Loucy (cell line): ENCODE measurements around the gene MOGAT2.

ENCODE experiments used
- H2AFZ ChIP-seq: fragments of 200-600 bp; sonication (generic); 2 replicates; pipeline ENCODE4 v1.6.0; 2016; ENCODE audit warnings: antibody characterized with exemption, mild to moderate bottlenecking, low read length, moderate library complexity
- H3F3A ChIP-seq: fragments of 200-600 bp; 2 replicates; pipeline ENCODE4 v1.6.0; 2016; ENCODE audit warnings: antibody characterized with exemption, low read depth, mild to moderate bottlenecking
- H3K27me3 ChIP-seq: fragments of 200-600 bp; sonication (generic); 2 replicates; pipeline ENCODE4 v1.6.1; 2014; ENCODE audit warnings: low read length, mild to moderate bottlenecking; ENCODE audit not compliant: insufficient read depth, poor library complexity, severe bottlenecking
- H3K36me3 ChIP-seq: fragments of 200-600 bp; sonication (generic); 2 replicates; pipeline ENCODE4 v1.6.1; 2016; ENCODE audit warnings: low read length; ENCODE audit not compliant: insufficient read depth
- H3K4me1 ChIP-seq: fragments of 200-600 bp; sonication (generic); 2 replicates; pipeline ENCODE4 v1.5.1; 2014; ENCODE audit warnings: low read length, mild to moderate bottlenecking; ENCODE audit not compliant: insufficient read depth, poor library complexity, severe bottlenecking
- H3K4me2 ChIP-seq: fragments of 200-600 bp; sonication (generic); 2 replicates; pipeline ENCODE4 v1.6.0; 2014; ENCODE audit warnings: antibody characterized with exemption, low read length, low read depth, mild to moderate bottlenecking; ENCODE audit not compliant: poor library complexity, severe bottlenecking
- H3K4me3 ChIP-seq: fragments of 200-600 bp; sonication (generic); 2 replicates; pipeline ENCODE4 v1.5.1; 2014; ENCODE audit warnings: low read length, mild to moderate bottlenecking, mixed read lengths; ENCODE audit not compliant: poor library complexity, severe bottlenecking
- H3K79me2 ChIP-seq: fragments of 200-600 bp; sonication (generic); 2 replicates; pipeline ENCODE4 v1.6.1; 2014; ENCODE audit warnings: low read length; ENCODE audit not compliant: insufficient read depth
- H3K9ac ChIP-seq: fragments of 200-600 bp; sonication (generic); 2 replicates; pipeline ENCODE4 v1.6.0; 2014; ENCODE audit warnings: mild to moderate bottlenecking, low read depth, low read length, moderate library complexity; ENCODE audit not compliant: poor library complexity, severe bottlenecking
- H3K9me2 ChIP-seq: fragments of 200-600 bp; sonication (generic); replicated peaks from 2 replicates; pipeline ENCODE4 v1.6.1; 2016; ENCODE audit warnings: low read depth, low read length, mixed read lengths
- H3K9me3 ChIP-seq: fragments of 200-600 bp; sonication (generic); 2 replicates; pipeline ENCODE4 v1.6.1; 2014; ENCODE audit warnings: mild to moderate bottlenecking, antibody characterized with exemption, low read length, low read depth; ENCODE audit not compliant: insufficient read depth
- H4K20me1 ChIP-seq: fragments of 200-600 bp; sonication (generic); 2 replicates; pipeline ENCODE4 v1.6.0; 2014; ENCODE audit warnings: antibody characterized with exemption, low read length, mild to moderate bottlenecking; ENCODE audit not compliant: insufficient read depth, poor library complexity, severe bottlenecking
- CTCF ChIP-seq: fragments of 200-600 bp; sonication (generic); conservative IDR thresholded peaks from 2 replicates; pipeline ENCODE4 v1.5.1; 2014; ENCODE audit warnings: mild to moderate bottlenecking, antibody characterized with exemption, low read length
- EZH2phosphoT487 ChIP-seq: fragments of 200-600 bp; IDR thresholded peaks from 2 replicates; pipeline ENCODE4 v1.6.1; 2018; ENCODE audit warnings: antibody characterized with exemption, mild to moderate bottlenecking, moderate library complexity, borderline replicate concordance

MOGAT2 gene

DNA sequence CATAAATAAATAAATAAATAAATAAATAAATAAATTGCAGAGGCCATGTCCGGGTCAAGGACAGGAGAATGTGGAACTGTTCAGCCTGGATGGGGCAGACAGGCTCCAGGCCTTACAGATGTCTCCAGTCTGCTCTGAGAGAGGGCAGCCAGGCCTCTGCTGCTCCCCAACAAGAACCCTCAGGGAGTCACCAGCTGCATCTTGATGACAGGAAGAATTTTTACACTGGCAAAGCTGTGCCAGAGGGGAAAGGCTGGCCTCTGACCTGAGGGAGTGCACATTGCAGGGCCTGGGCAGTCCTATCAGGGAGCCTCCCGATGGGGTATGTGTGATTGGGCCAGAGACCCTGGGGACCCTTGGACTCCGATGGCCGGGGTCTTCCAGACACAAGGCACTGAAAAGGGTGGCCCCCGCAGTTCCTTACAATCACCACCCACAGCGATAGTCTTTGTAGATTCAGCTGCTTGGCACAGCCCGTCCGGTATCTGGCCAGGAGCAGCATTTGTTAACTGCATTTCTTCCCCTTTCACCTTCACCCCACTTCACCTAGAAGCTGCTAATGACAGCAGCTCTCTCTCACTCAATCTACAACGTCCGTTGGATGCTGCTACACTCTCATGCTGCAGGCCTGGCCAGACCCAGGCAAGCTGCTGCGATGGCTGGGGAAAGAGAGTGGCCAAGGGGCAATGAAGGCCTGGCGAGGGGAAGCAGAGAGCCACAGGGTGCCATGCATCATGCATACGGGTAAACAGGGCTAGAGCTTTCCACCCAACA lies 8.1 kb downstream of the MOGAT2 start:
- Histone ChIP-seq H3F3A (no peaks in the 10 kb centered on the region), H3K36me3 (no peaks in the 10 kb centered on the region), H2AFZ (no peak overlapping the region), H3K27me3 (no peaks in the 10 kb centered on the region), H3K4me3 (no peak overlapping the region), H3K4me2 (no peak overlapping the region), H3K9me3 (no peaks in the 10 kb centered on the region), H3K9me2 (no peaks in the 10 kb centered on the region), H3K79me2 (no peaks in the 10 kb centered on the region), H3K9ac (no peak overlapping the region), H3K4me1 (no peaks in the 10 kb centered on the region), H4K20me1 (no peaks in the 10 kb centered on the region)
- TF ChIP-seq CTCF = no peak
- TF ChIP-seq EZH2phosphoT487 = no peak

- Histone ChIP-seq H3K4me3 (no peak overlapping the region), H3F3A (no peaks in the 10 kb centered on the region), H4K20me1 (no peaks in the 10 kb centered on the region), H3K9me2 (no peaks in the 10 kb centered on the region), H3K9me3 (no peaks in the 10 kb centered on the region), H3K36me3 (no peaks in the 10 kb centered on the region), H3K4me1 (no peaks in the 10 kb centered on the region), H3K27me3 (no peaks in the 10 kb centered on the region), H2AFZ (no peak overlapping the region), H3K4me2 (no peak overlapping the region), H3K79me2 (no peaks in the 10 kb centered on the region), H3K9ac (no peak overlapping the region)
- TF ChIP-seq EZH2phosphoT487 (no peak), CTCF (no peak)
Observed at GRCh38 chr11:75728992-75729391, 11.4 kb downstream of the MOGAT2 start.

- no peak overlapping the region for H2AFZ ChIP-seq
- H3K9ac ChIP-seq = no peak overlapping the region
- no peak overlapping the region for H3K4me2 ChIP-seq
- no peaks in the 10 kb centered on the region for H3F3A ChIP-seq
- no peaks in the 10 kb centered on the region for H3K36me3 ChIP-seq
- H4K20me1 ChIP-seq = no peaks in the 10 kb centered on the region
- H3K27me3 ChIP-seq = no peaks in the 10 kb centered on the region
- H3K9me2 ChIP-seq = no peaks in the 10 kb centered on the region
- H3K9me3 ChIP-seq = no peaks in the 10 kb centered on the region
- H3K79me2 ChIP-seq = no peaks in the 10 kb centered on the region
- TF ChIP-seq CTCF (peak; percentile 26; the same call in 1 of the 2 replicates), EZH2phosphoT487 (no peak)
- no peak overlapping the region for H3K4me3 ChIP-seq
- no peaks in the 10 kb centered on the region for H3K4me1 ChIP-seq
Observed at GRCh38 chr11:75731095-75731494, 13.5 kb downstream of the MOGAT2 start.
